Measurements from ENCODE around the gene SH3GLB1. TPM values are rescaled to one million over a fixed set of nuclear protein-coding genes. Genes with fewer than 3 reads are reported as not detected.

Gene SH3GLB1
- total RNA-seq, 1 donor from 2014 or later, result 48.5 TPM

DNA sequence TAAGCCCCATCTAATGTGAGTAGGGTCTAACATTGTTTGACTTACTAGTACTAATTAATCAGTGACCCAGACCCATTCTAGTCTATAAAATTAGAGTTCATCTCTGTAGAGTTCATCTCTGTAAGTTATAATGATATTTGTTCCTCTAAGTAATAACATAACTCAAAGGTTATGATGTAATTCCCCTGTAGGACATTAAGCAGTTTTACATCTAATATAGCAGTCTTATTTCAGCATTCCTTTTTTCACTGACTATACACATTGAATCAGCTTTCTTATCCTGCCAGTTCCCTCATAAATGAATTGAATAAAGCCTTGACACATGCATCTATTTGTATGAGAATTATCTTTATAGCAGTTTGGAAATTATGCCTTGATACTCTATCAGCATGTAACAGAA lies 90.9 kb downstream of the SH3GLB1 start:
- H3K4me3 Mint-ChIP-seq (ENCODE audit: low read depth), result no peak overlapping the region
- H3K36me3 Mint-ChIP-seq (ENCODE audit: insufficient read depth), result no peaks in the 10 kb centered on the region
- DNase-seq (ENCODE audit: low spot score, unreplicated experiment), result no peak
- H3K27me3 Mint-ChIP-seq, result no peaks in the 10 kb centered on the region
- TF ChIP-seq, protein P1, sequence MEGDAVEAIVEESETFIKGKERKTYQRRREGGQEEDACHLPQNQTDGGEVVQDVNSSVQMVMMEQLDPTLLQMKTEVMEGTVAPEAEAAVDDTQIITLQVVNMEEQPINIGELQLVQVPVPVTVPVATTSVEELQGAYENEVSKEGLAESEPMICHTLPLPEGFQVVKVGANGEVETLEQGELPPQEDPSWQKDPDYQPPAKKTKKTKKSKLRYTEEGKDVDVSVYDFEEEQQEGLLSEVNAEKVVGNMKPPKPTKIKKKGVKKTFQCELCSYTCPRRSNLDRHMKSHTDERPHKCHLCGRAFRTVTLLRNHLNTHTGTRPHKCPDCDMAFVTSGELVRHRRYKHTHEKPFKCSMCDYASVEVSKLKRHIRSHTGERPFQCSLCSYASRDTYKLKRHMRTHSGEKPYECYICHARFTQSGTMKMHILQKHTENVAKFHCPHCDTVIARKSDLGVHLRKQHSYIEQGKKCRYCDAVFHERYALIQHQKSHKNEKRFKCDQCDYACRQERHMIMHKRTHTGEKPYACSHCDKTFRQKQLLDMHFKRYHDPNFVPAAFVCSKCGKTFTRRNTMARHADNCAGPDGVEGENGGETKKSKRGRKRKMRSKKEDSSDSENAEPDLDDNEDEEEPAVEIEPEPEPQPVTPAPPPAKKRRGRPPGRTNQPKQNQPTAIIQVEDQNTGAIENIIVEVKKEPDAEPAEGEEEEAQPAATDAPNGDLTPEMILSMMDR (IDR thresholded peaks at IDR 0.05; ENCODE audit: unreplicated experiment), result no peak
- H3K4me1 Mint-ChIP-seq (ENCODE audit: low read depth), result peaks cover 17% of the 10 kb centered on the region
- no peak overlapping the region for H3K27ac Mint-ChIP-seq
- no peaks in the 10 kb centered on the region for H3K9me3 Mint-ChIP-seq (ENCODE audit: low read depth)

Other genes with a start within 250 kb of the SH3GLB1 start
- gene CLCA1, start 235.6 kb upstream of the SH3GLB1 start, total RNA-seq, result not detected in 2 replicates
- gene CLCA4, start 157.5 kb upstream of the SH3GLB1 start, total RNA-seq, result not detected in 2 replicates
- gene SELENOF, start 209.6 kb downstream of the SH3GLB1 start, total RNA-seq, result 114 and 120 TPM in 2 replicates
- gene HS2ST1, start 210.1 kb downstream of the SH3GLB1 start, total RNA-seq, result 41.4 and 44.2 TPM in 2 replicates